PC-3 (cell line): ENCODE data around the gene KRT6C.

Experiments
- EZH2 ChIP-seq: fragments of 300-600 bp; sonication (generic); IDR thresholded peaks from one replicate; pipeline ENCODE4 v1.6.1; 2017; ENCODE audit warnings: antibody characterized with exemption, mild to moderate bottlenecking, low read length; ENCODE audit not compliant: unreplicated experiment
- EZH2phosphoT487 ChIP-seq: fragments of 300-600 bp; sonication (generic); IDR thresholded peaks from 2 replicates; pipeline ENCODE4 v1.6.1; 2018; ENCODE audit warnings: mild to moderate bottlenecking, antibody characterized with exemption, low read length, borderline replicate concordance
- TF ChIP-seq, protein P1 (sequence below): fragments of 300-600 bp; sonication (generic); conservative IDR thresholded peaks from 2 replicates; pipeline ENCODE4 v1.5.1; 2017; ENCODE audit warnings: antibody characterized with exemption, low read depth, mild to moderate bottlenecking, low read length

DNA sequence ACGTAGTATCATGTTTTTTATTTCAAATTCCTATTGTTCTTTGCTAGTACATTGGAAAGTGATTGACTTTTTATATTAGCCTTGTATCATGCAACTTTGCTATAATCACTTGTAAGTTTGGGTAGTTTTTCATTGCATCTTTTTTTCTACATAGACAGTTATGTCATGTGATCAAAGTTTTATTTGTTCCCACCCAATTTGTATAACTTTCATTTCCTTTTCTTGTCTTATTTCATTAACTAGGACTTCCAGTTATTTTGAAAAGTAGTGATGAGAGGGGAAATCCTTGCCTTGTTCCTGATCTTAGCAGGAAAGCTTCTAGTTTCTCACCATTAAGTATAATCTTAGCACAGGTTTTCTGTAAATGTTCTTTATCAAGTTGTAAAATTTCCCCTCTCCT, 29.3 kb upstream of the KRT6C start:
- TF ChIP-seq, protein P1, sequence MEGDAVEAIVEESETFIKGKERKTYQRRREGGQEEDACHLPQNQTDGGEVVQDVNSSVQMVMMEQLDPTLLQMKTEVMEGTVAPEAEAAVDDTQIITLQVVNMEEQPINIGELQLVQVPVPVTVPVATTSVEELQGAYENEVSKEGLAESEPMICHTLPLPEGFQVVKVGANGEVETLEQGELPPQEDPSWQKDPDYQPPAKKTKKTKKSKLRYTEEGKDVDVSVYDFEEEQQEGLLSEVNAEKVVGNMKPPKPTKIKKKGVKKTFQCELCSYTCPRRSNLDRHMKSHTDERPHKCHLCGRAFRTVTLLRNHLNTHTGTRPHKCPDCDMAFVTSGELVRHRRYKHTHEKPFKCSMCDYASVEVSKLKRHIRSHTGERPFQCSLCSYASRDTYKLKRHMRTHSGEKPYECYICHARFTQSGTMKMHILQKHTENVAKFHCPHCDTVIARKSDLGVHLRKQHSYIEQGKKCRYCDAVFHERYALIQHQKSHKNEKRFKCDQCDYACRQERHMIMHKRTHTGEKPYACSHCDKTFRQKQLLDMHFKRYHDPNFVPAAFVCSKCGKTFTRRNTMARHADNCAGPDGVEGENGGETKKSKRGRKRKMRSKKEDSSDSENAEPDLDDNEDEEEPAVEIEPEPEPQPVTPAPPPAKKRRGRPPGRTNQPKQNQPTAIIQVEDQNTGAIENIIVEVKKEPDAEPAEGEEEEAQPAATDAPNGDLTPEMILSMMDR = no peak
- no peak for TF ChIP-seq EZH2
- TF ChIP-seq EZH2phosphoT487 = no peak
